Spleen (tissue), 7 donors: ENCODE results near the gene EZH1.

Source experiments
- CTCF ChIP-seq, 11 experiments: fragments of 200-600 bp in 7 of 11; fragments of 450-650 bp in 4 of 11; sonication (generic) in 4 of 11; IDR thresholded peaks in 8 of 11; conservative IDR thresholded peaks in 3 of 11; 1 replicate in 7 of 11; 2 replicates in 4 of 11; pipeline versions ENCODE4 v1.4.0 to v1.8.0; 2016 to 2021; ENCODE audit warnings: antibody characterized with exemption in 11 of 11, inconsistent platforms in 4 of 11, mild to moderate bottlenecking in 1 of 11
- POLR2AphosphoS5 ChIP-seq, 3 donors: sonication (generic); formaldehyde crosslinking; IDR thresholded peaks; one replicate each; pipeline ENCODE4 v1.5.1; 2017; ENCODE audit warnings: antibody characterized with exemption in 3 of 3
- donor health status: DM: no; HTN: no; CAD: no; lungs with moderate emphysema.
- donor health status: DM: no; HTN: no; CAD: no.
- donor health status: DM: no; HTN: no; CAD: no.

- TF ChIP-seq CTCF (IDR thresholded peaks at IDR 0.05 in 8 of 11, conservative IDR thresholded peaks at IDR 0.05 in 3 of 11) (no peak), POLR2AphosphoS5 (IDR thresholded peaks at IDR 0.05) (no peak)
Observed at GRCh38 chr17:42792545-42792944, 47.7 kb upstream of the EZH1 start.
